Liver (tissue), 3 donors: ENCODE data around the gene CSNK1D.

Experiments
- CTCF ChIP-seq: fragments of 150-350 bp; IDR thresholded peaks from 2 replicates; pipeline ENCODE4 v1.5.1; 2017; ENCODE audit warnings: improper control_type of control experiment, low read depth, low read length; ENCODE audit not compliant: missing input control
- HNF4A ChIP-seq, 2 donors: conservative IDR thresholded peaks; 2 replicates each; pipeline ENCODE4 v1.6.1; 2016; ENCODE audit warnings: antibody characterized with exemption in 2 of 2, mild to moderate bottlenecking in 2 of 2
- RXRA ChIP-seq, 2 donors: IDR thresholded peaks; 2 replicates each; pipeline ENCODE4 v1.6.1; 2017 to 2018; ENCODE audit warnings: antibody characterized with exemption in 2 of 2, mild to moderate bottlenecking in 1 of 2
- TF ChIP-seq, protein P1 (sequence below): IDR thresholded peaks from 2 replicates; pipeline ENCODE4 v1.6.1; 2016; ENCODE audit warnings: antibody characterized with exemption, mild to moderate bottlenecking
- donor health status: healthy.
- donor health status: healthy.

GRCh38 chr17:82215972-82216300 lies 57.6 kb downstream of the CSNK1D start:
- no peak for TF ChIP-seq CTCF
- TF ChIP-seq RXRA (IDR thresholded peaks at IDR 0.05), result no peak
- TF ChIP-seq HNF4A (conservative IDR thresholded peaks at IDR 0.05), result no peak
- TF ChIP-seq, protein P1, sequence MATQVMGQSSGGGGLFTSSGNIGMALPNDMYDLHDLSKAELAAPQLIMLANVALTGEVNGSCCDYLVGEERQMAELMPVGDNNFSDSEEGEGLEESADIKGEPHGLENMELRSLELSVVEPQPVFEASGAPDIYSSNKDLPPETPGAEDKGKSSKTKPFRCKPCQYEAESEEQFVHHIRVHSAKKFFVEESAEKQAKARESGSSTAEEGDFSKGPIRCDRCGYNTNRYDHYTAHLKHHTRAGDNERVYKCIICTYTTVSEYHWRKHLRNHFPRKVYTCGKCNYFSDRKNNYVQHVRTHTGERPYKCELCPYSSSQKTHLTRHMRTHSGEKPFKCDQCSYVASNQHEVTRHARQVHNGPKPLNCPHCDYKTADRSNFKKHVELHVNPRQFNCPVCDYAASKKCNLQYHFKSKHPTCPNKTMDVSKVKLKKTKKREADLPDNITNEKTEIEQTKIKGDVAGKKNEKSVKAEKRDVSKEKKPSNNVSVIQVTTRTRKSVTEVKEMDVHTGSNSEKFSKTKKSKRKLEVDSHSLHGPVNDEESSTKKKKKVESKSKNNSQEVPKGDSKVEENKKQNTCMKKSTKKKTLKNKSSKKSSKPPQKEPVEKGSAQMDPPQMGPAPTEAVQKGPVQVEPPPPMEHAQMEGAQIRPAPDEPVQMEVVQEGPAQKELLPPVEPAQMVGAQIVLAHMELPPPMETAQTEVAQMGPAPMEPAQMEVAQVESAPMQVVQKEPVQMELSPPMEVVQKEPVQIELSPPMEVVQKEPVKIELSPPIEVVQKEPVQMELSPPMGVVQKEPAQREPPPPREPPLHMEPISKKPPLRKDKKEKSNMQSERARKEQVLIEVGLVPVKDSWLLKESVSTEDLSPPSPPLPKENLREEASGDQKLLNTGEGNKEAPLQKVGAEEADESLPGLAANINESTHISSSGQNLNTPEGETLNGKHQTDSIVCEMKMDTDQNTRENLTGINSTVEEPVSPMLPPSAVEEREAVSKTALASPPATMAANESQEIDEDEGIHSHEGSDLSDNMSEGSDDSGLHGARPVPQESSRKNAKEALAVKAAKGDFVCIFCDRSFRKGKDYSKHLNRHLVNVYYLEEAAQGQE, result no peak
